Endothelial cell of umbilical vein (primary cell): ENCODE results near the gene DIP2A. TPM values are rescaled to one million over a fixed set of nuclear protein-coding genes. Genes with fewer than 3 reads are reported as not detected.

ENCODE experiments used
- BruUV-seq: library from RNA; stranded (reverse); fragments of 400-500 nt; replicated peaks from 2 replicates; lab custom pipeline; 2021; lab: Mats Ljungman, UMichigan
- CTCF ChIA-PET: fragments of 300-600, 350-600 bp; sonication (Branson Sonifier 250); formaldehyde crosslinking; loops from one replicate; lab custom pipeline; 2021; ENCODE audit warnings: antibody characterized with exemption, inconsistent platforms; lab: Charles Lee
- POLR2A ChIA-PET: fragments of 300-600, 350-600 bp; sonication (Branson Sonifier 250); formaldehyde crosslinking; loops from one replicate; lab custom pipeline; 2021; ENCODE audit warnings: antibody characterized with exemption, inconsistent platforms; lab: Charles Lee
- DNase-seq: peaks from one replicate; pipeline ENCODE4 v3.0.0-alpha.2; 2011; ENCODE audit warnings: low read depth, low spot score
- FAIRE-seq: peaks from 2 replicates; lab custom pipeline; 2011; peaks lifted over from hg19 to GRCh38; lab: Jason Lieb, UNC
- H2AFZ ChIP-seq: 2 replicates; pipeline ENCODE4 v1.6.0; 2012; ENCODE audit warnings: low read depth, low read length, control low read depth, inconsistent platforms
- H3K27ac ChIP-seq: 2 replicates; pipeline ENCODE4 v1.5.1; 2011; ENCODE audit warnings: low read depth, mild to moderate bottlenecking, control low read depth, low read length, moderate library complexity; ENCODE audit not compliant: insufficient read depth
- H3K27me3 ChIP-seq, 2 experiments: 2 replicates each; pipeline versions ENCODE4 v1.6.0 to v1.6.1; 2011; ENCODE audit warnings: low read length in 2 of 2, mixed read lengths in 1 of 2; ENCODE audit not compliant: control insufficient read depth in 2 of 2, insufficient read depth in 2 of 2
- H3K36me3 ChIP-seq, 2 experiments: 2 replicates in 1 of 2; 3 replicates in 1 of 2; pipeline ENCODE4 v1.5.1; 2011; ENCODE audit warnings: low read length in 2 of 2, mild to moderate bottlenecking in 1 of 2, moderate library complexity in 1 of 2; ENCODE audit not compliant: control insufficient read depth in 2 of 2, insufficient read depth in 2 of 2; ENCODE audit errors: extremely low read depth in 1 of 2
- H3K4me1 ChIP-seq: 3 replicates; pipeline ENCODE4 v1.5.1; 2011; ENCODE audit warnings: mild to moderate bottlenecking, low read length; ENCODE audit not compliant: control insufficient read depth, insufficient read depth; ENCODE audit errors: extremely low read depth
- H3K4me2 ChIP-seq: 2 replicates; pipeline ENCODE4 v1.6.1; 2011; ENCODE audit warnings: low read length, control low read depth, mixed read lengths; ENCODE audit not compliant: insufficient read depth
- H3K4me3 ChIP-seq, 3 experiments: fragments of 200-600 bp in 1 of 3; sonication (generic), shearing (Covaris generic) in 1 of 3; replicated peaks in 1 of 3; 2 replicates each; pipeline ENCODE4 v1.5.1; 2011 to 2016; ENCODE audit warnings: control low read depth in 3 of 3, low read length in 3 of 3, mild to moderate bottlenecking in 2 of 3, inconsistent platforms in 1 of 3, low read depth in 1 of 3, moderate library complexity in 1 of 3; ENCODE audit not compliant: insufficient read depth in 1 of 3
- H3K79me2 ChIP-seq: 2 replicates; pipeline ENCODE4 v1.6.0; 2012; ENCODE audit warnings: low read length, inconsistent platforms; ENCODE audit not compliant: control insufficient read depth, insufficient read depth
- H3K9ac ChIP-seq: replicated peaks from 2 replicates; pipeline ENCODE3; 2011; ENCODE audit warnings: low read length, control low read depth; ENCODE audit not compliant: insufficient read depth; ENCODE audit errors: extremely low read depth
- H3K9me1 ChIP-seq: replicated peaks from 3 replicates; pipeline ENCODE4 v1.6.0; 2011; ENCODE audit warnings: mild to moderate bottlenecking, low read length; ENCODE audit not compliant: control insufficient read depth, insufficient read depth; ENCODE audit errors: extremely low read depth
- H3K9me3 ChIP-seq: replicated peaks from 2 replicates; pipeline ENCODE4 v1.5.1; 2012; ENCODE audit warnings: low read length, inconsistent platforms; ENCODE audit not compliant: control insufficient read depth, insufficient read depth
- H4K20me1 ChIP-seq: replicated peaks from 2 replicates; pipeline ENCODE3; 2011; ENCODE audit warnings: mild to moderate bottlenecking, low read length; ENCODE audit not compliant: control insufficient read depth, insufficient read depth; ENCODE audit errors: extremely low read depth
- CTCF ChIP-seq, 2 donors: IDR thresholded peaks; 1 replicate in 1 of 2; 2 replicates in 1 of 2; pipeline ENCODE4 v1.5.1; 2011; ENCODE audit warnings: low read length in 2 of 2, mild to moderate bottlenecking in 2 of 2, moderate library complexity in 2 of 2, control low read depth in 1 of 2, inconsistent platforms in 1 of 2, low read depth in 1 of 2; ENCODE audit not compliant: insufficient read depth in 1 of 2; ENCODE audit errors: extremely low read depth in 1 of 2
- EZH2 ChIP-seq: IDR thresholded peaks from 2 replicates; pipeline ENCODE4 v1.6.1; 2012; ENCODE audit warnings: borderline replicate concordance, low read depth, mild to moderate bottlenecking, moderate library complexity, low read length, inconsistent platforms; ENCODE audit not compliant: severe bottlenecking
- FOS ChIP-seq: IDR thresholded peaks from 2 replicates; pipeline ENCODE4 v1.6.1; 2011; ENCODE audit warnings: mild to moderate bottlenecking, low read length, moderate library complexity, borderline replicate concordance; ENCODE audit not compliant: insufficient read depth
- JUN ChIP-seq: IDR thresholded peaks from 2 replicates; pipeline ENCODE4 v1.6.1; 2011; ENCODE audit warnings: borderline replicate concordance, low read depth; ENCODE audit not compliant: insufficient read length, insufficient read depth
- MAX ChIP-seq: IDR thresholded peaks from 2 replicates; pipeline ENCODE4 v1.6.1; 2011; ENCODE audit not compliant: insufficient read depth, insufficient read length
- MYC ChIP-seq: IDR thresholded peaks from one replicate; pipeline ENCODE4 v1.6.1; 2011; ENCODE audit warnings: mild to moderate bottlenecking, low read depth, low read length
- POLR2A ChIP-seq: IDR thresholded peaks from 2 replicates; pipeline ENCODE4 v1.6.1; 2012; ENCODE audit warnings: low read depth, mild to moderate bottlenecking, control low read depth, low read length
- POLR2AphosphoS5 ChIP-seq: IDR thresholded peaks from 2 replicates; pipeline ENCODE4 v1.6.1; 2012; ENCODE audit warnings: low read depth, mild to moderate bottlenecking, control low read depth, low read length, moderate library complexity; ENCODE audit not compliant: insufficient read depth
- dilution Hi-C: fragments of 300-500 bp; cut with MboI; formaldehyde crosslinking; loops from one replicate; pipeline ENCODE4 v1.15.0; 2019; ENCODE audit warnings: low sequenced_read_pairs; ENCODE audit not compliant: extremely low pct_ligation_motif_present
- intact Hi-C: fragments of 100-400 bp; cut with micrococcal nuclease; formaldehyde crosslinking; loops from one replicate; pipeline ENCODE4 v1.10.0; 2022
- polyA plus RNA-seq, 4 experiments: library from polyadenylated mRNA; depleted of rRNA in 3 of 4; stranded (reverse) in 3 of 4; unstranded in 1 of 4; fragments of >200 nt; gene quantifications; 2 replicates each; pipeline versions ENCODE4 v1.2.1 to v1.2.3, GENCODE V29; 2011 to 2012; ENCODE audit warnings: missing spikeins in 1 of 4
- total RNA-seq: library from RNA; stranded (reverse); gene quantifications from 2 replicates; pipeline ENCODE4 v1.2.3, GENCODE V29; 2021

Gene DIP2A
- total and polyA plus RNA-seq, 2 donors (not counting 3 experiments of a cell fraction or from before 2014, with no cell fraction given): 34.5 to 62.1 TPM

DNA sequence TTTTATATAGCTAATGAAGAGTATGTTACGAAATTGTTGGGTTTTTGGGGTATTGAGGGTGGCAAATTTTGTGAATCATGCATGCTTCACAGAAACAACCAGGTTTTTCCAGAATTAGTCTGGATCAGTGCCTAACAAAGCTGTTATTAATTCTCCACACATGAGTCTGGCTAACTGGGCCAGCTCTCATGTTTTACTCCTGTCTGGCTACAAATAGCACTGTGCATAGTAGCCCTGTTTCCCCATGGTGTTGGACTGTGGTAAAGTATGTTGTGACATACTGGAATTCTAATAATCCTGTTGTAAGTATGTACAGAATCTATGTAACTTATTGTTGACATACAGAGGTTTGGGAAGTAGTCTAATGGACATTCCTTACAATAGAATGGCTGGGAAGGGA, 110.4 kb downstream of the DIP2A start:
- POLR2A ChIA-PET: no interaction called here
- TF ChIP-seq MAX (no peak), POLR2A (no peak), MYC (no peak), CTCF (IDR thresholded peaks at IDR 0.05; ENCODE audit: extremely low read depth in 1 of 2, insufficient read depth in 1 of 2, low read depth in 1 of 2, low read length in 2 of 2) (no peak), JUN (no peak), EZH2 (no peak), POLR2AphosphoS5 (no peak), FOS (no peak)

More for the DNA sequence above, 110.4 kb downstream of the DIP2A start:
- H3K4me1 ChIP-seq: no peaks in the 10 kb centered on the region
- H3K4me2 ChIP-seq: no peak overlapping the region
- no TSS peak for BruUV-seq
- no peak overlapping the region for H2AFZ ChIP-seq
- FAIRE-seq (no peak), DNase-seq (no peak)
- H3K79me2 ChIP-seq: no peaks in the 10 kb centered on the region
- no peaks in the 10 kb centered on the region for H3K27me3 ChIP-seq
- CTCF ChIA-PET: interaction anchor here (1.2 to 1.3 kb wide), 2 partner anchors 10 to 71 kb away, joined by 4 to 6 read pairs; no protein-coding TSS in a partner anchor
- H3K9ac ChIP-seq: no peak overlapping the region
- no peaks in the 10 kb centered on the region for H3K9me1 ChIP-seq
- H4K20me1 ChIP-seq: no peaks in the 10 kb centered on the region
- H3K36me3 ChIP-seq: peaks cover 12 to 40% of the 10 kb centered on the region in 2 experiments
- H3K27ac ChIP-seq: no peak overlapping the region
- no peaks in the 10 kb centered on the region for H3K9me3 ChIP-seq
- H3K4me3 ChIP-seq: no peak overlapping the region
- intact Hi-C loops (no loop called here), dilution Hi-C loops (no loop called here)
